HL-60/S4 treated with retinoic acid at 250 ng/mL for 4 days and 3 days (cell line): ENCODE data around the gene SNX7.

Experiments
- in situ Hi-C: fragments of 300-500 bp; cut with MboI; formaldehyde crosslinking; loops from 2 replicates; pipeline ENCODE4 v1.7.0; 2022; ENCODE audit warnings: low sequenced_read_pairs

SNX7 gene, protein sequence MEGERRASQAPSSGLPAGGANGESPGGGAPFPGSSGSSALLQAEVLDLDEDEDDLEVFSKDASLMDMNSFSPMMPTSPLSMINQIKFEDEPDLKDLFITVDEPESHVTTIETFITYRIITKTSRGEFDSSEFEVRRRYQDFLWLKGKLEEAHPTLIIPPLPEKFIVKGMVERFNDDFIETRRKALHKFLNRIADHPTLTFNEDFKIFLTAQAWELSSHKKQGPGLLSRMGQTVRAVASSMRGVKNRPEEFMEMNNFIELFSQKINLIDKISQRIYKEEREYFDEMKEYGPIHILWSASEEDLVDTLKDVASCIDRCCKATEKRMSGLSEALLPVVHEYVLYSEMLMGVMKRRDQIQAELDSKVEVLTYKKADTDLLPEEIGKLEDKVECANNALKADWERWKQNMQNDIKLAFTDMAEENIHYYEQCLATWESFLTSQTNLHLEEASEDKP

DNA sequence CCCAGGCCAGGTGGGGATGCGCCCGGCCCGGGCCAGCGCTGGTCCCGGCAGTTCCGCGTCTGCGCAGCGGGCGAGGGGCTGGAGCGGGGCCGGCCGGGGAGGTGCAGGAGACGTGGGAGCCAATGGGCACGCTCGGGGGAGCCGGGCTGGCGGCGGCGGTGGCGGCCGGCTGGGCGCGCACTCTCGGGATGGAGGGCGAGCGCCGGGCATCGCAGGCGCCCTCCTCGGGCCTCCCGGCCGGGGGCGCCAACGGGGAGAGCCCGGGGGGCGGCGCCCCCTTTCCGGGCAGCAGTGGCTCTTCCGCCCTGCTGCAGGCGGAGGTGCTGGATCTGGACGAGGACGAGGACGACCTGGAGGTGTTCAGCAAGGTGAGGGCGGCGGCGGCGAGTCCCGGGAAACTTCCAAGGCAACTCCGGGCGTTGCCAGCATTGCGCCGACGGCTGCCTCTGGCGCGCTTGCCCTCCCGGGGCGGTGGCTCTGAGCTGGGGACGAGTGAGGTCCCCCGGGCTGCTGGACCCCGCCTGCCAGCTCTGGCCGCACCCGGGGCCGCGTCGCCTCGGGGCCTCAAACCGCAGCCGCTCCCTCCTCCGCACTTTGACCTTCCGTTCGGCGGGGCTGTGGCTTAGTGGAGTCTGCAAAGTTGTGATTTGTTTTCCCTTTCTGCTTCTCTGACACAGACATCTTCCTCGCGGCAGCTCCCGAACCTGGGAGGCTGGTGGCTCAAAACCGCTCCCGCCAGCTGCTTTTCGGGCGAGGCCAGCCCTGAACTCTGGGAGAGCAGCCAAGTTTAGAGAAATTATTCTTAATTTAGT, at the start of gene SNX7:
TSS of gene SNX7 (plus strand) at position 178 of the 812 bp plus-strand sequence. CDS start at position 189, 11 bp downstream.
- in situ Hi-C loops, result no loop called here

DNA sequence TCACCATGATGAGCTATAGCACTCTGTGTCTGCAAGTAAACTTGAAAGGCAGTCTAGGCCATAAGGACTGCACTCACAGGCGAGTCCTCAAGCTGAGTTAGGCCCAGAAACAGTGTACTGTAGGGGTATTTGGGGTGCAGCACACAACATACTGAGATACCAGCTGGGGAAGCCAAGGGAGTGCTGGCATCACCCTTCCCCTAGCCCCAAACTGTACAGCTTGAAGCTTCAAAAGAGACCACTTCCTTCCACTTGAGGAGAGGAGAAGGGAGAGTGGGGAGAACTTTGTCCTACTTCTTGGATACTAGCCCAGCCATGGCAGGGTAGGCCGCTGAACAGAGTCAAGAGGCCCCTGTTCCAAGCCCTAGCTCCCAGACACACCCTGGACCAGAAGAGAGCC, 24.2 kb upstream of the SNX7 start:
- in situ Hi-C loops, result no loop called here

DNA sequence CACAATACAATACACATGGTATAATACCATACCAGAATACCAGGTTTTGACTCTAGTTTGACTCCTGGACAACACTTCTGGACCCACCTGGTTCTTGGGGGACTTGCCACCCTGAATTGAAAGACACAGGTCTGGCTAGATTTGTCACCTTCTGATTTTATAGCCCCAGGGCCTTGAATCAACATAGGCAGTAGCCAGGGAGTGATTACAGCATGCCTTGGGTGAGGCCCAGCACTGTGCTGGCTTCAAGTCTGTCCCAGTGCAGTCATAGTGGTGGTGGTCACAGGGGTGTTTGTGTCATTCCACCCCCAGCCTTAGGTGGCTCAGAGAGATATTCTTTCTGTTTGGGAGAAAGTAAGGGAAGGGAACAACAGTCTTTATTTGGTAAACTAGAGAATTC, 23.3 kb upstream of the SNX7 start:
- in situ Hi-C loops, result no loop called here

- in situ Hi-C loops, result no loop called here
Measured at GRCh38 chr1:98644510-98644909, 17.0 kb upstream of the SNX7 start.

DNA sequence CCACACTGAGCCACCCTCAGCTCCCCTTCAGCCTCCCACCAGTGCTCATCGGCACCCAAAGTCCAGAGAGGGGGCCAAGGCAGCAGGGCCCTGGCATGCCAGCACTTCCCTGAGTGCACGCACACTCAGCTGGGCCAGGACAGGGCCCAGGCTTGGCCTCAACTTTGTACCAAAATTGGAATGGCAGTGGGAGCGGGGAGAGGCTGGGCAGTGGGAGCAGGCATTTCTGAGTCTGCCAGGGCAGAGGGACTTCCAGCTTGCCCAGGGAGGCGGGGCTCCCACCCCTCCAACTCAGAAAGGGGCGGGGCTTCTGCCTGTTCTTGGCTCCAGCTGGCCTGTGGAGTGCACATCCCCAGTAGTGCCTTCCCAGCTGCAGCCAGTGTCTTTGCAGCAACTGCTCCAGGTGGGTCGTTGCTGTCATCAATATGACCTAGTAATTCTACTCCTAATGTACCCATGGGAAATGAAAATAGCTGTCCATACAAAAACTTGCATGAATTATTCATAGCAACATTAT, 10.3 kb upstream of the SNX7 start:
- in situ Hi-C loops, result no loop called here

- in situ Hi-C loops, result no loop called here
Measured at GRCh38 chr1:98653123-98653522, 8.4 kb upstream of the SNX7 start.

DNA sequence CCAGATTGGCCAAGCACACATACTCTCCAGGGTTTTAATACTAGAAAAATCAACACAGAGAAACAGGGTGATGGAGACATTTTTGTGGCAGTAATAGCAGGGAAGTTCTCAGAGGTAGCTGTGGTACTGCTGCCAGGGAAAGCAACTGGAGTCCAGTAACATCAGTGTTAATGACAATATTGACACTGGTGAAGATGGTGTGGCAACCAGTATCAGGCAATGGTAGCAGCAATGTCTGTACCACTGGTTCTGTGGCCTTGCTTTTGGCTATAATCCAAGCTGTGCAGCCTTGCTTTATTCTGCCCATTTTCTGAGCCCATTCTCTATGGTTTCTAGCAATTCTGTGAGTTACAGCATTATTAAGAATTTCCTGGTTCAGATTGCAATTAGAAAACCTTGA, 1.6 kb upstream of the SNX7 start:
- in situ Hi-C loops, result no loop called here

DNA sequence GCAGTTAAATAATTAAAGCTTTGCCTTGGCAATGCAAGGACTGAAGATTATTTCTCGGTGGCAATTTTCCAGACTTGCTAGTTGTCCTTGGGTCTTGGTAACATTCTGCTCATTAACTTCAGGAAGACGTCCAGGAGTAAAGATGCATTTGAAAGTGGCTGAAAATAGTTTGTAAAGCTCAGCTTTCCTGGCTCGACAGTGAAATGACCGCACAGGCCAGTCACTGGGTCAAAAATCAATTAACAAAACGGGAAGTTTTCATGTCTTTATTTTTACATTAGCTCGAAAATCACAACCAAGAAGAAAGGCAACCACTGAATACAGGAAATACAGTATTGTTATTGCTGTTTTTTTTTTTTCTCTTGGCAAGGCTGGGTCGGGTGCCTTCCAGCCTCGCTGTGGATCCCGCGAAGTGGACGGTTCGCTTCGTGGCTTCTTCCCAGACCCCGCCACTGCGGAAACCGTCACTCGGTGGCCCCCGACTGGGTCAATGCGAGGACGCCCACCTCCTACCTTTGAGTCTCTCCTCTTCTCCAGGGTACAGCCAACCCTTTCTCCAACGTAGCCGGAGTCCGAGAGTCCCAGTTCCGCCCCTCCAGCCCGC, 479 bp upstream of the SNX7 start:
- in situ Hi-C loops, result no loop called here

GRCh38 chr1:98662356-98662670, 792 bp downstream of the SNX7 start:
- in situ Hi-C loops, result no loop called here

DNA sequence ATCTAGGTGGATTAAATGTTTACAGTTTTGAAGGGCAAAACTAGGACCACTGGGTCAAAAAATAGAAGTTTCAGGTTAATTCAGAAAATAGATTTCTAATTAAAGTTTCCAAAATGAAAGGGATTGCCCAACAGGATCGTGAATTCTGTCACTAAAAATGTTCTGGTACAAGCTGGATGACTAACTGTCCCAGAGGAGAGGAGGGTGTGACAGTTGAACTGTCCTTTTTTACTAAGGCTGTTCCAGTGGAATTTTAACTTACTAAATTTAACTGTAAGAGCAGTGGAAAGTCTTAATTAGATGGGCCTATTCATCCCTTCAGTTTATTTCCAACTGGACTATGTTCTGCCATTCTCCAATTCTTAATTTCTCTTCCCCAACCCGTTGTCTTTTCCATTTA, 7.2 kb downstream of the SNX7 start:
- in situ Hi-C loops, result no loop called here

DNA sequence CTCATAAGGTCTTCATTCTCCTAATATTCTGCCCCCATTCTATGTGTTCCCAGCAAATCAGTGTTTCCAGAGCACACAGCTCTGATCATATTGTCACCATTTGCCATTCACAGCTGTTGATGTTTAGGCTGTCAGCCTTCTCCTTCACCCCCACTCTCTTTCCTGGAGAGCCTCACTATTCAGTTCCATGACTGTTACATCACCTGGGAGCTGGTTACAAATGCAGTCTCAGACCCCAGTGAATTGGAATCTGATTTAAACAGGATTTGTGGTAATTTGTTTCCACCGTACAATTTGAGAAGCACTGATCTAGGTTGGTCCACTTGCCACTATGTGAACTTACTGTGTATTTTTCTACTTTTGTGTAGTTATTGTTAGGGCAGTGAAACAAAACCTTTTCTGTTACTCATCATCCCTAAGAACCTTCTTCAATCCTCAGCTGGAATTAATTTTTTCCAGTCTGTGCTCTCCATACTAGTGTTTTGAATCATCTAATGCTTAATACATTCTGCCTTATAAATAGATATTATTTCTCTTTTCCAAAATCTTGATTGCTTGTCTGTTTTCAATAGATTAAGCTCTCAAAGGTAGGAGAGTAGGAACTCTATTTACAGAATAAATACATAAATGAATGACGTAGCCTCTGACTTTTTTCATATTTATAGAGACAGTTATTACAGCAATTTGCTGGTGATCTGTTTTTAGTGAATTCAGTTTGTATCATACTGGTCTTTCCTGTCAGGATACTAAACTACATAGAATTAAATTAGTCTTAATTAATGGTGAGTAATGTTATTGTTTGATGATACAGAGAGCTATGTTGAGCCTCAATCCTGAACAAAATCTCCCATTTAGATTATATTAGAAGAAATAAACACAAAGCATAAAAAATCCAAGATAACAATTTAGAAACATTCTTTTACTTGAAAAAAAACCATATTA, 8.1 kb downstream of the SNX7 start:
- in situ Hi-C loops, result no loop called here

GRCh38 chr1:98672189-98672588, 10.7 kb downstream of the SNX7 start:
- in situ Hi-C loops, result no loop called here

GRCh38 chr1:98674075-98674781, 12.7 kb downstream of the SNX7 start:
- in situ Hi-C loops, result no loop called here

- in situ Hi-C loops, result no loop called here
Measured at GRCh38 chr1:98675282-98675681, 13.8 kb downstream of the SNX7 start.

DNA sequence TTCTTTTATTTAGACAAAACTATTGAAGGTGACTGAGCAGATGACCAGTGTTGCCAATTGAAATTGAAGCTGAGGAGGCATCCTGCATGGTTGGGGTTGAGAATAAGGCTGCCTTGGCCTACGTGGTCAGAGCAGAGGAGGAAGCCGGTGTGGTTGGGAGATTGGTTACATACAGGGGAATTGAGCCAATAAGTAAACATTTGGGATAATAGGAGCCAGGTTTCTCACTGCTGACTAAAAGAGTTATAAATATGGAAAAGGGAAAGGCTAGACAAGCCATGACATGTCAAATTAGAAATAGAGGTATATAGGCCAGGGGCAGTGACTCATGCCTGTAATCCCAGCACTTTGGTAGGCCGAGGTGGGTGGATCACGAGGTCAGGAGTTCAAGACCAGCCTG, 15.8 kb downstream of the SNX7 start:
- in situ Hi-C loops, result no loop called here

- in situ Hi-C loops, result no loop called here
Measured at GRCh38 chr1:98681812-98682211, 20.3 kb downstream of the SNX7 start.

DNA sequence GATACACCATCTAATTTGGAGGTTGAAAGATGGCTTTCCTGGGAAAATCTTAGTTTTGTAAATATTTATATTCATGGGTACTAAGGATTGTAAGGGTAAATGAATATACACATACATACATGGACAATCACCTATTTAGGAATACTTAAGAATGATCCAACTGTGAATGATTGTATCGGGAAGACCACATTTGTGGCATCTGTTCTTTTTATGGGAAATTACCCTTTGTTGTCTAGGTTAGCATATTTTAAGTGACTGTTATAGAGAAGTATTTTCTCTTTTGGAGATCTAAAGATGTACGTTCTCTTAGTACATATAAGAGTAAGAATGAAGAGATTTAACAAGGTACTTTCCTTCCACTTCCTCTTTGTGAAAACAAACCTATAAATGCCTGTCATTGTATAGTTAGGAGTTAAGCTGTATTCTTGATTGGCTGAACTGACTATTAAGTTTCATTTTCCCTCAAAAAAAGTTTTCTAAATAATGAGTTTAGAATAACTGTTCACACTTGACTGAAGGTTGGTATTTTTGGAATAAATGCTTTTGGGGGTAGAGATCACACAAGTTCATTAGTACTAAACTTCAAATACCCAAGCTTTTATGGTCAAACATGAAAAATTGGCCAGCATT, 26.7 kb downstream of the SNX7 start:
- in situ Hi-C loops, result no loop called here

DNA sequence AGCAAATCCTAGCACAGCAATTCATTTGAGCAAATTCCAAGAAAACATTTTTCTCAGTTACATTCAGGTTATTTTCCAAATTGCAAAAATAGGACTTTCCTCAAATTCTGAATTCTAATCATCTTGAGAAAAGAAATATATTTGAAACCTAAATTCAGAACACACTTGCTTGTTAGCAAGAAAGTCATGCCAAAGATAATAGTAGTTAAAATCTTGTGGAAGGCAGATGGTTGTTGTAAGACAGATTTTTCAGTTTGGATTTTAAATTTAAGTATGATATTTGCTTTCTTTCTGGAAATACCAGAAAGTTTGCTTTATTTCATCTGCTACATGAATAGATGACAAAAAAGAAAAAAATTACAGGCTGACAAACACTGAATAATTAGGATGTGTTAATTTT, 29.1 kb downstream of the SNX7 start:
- in situ Hi-C loops, result no loop called here

DNA sequence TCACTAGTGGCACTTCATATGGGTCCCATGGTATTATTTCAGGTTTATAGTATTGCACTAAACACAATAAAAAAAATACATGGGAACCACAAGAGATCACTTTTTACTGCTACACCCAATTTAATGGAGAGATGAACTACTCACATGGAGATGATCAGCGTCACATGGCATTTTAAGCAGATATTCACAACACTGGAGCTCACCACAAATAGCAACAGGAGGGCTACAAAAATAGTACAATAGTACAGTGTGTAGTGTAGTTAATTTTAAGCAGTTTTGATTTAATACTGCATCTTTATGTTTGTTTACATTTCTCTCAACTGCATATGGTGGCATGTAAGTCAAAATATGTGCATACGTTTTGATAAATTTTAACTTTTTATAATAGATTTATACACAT, 31.0 kb downstream of the SNX7 start:
- in situ Hi-C loops, result no loop called here
